Activated T-cell treated with anti-CD3 and anti-CD28 coated beads for 4 hours (primary cell): ENCODE measurements around the gene TXLNB.
A peak's percentile ranks its signal among the peaks of the same experiment; 100 is the strongest.
"Not testable (repeated sequence)": the region's sequence is repeated elsewhere in the genome, so short reads cannot be mapped to it uniquely, and the experiment has no call there.

ENCODE experiments used
- DNase-seq: peaks from one replicate; pipeline ENCODE4 v3.0.0-alpha.2; 2020

The TXLNB gene

DNA sequence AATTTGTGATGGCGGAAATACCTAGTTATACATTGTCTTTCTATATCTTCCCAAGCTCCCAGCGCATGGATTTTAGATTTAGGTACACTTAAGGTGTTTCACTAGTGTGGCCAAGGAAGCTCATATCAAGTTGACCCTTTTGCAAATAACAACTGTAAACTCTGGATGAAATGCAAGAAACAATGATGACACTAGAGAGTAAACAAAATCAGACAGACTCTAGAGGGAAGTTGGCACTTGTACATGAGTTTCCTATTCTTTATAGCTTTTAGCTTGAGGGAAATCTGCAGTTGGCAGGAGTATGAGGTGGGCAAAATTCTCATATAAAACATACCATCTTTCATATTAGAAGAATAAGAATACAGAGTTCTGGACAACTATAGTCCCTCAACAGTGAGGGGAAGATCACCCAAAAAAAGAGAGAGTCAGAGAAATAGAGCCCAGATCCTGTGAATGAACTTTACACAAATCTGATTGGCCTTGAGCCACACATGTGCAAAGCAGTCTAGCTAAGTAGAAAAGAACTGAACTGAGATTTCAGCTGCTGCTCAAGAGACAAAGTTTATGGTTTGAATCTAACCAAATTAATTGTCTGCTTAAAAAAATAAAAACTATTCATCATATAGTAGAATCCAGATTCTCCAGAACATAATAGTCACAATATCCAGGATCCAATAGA is 26.1 kb downstream of the TXLNB start:
- DNase-seq = no peak

DNA sequence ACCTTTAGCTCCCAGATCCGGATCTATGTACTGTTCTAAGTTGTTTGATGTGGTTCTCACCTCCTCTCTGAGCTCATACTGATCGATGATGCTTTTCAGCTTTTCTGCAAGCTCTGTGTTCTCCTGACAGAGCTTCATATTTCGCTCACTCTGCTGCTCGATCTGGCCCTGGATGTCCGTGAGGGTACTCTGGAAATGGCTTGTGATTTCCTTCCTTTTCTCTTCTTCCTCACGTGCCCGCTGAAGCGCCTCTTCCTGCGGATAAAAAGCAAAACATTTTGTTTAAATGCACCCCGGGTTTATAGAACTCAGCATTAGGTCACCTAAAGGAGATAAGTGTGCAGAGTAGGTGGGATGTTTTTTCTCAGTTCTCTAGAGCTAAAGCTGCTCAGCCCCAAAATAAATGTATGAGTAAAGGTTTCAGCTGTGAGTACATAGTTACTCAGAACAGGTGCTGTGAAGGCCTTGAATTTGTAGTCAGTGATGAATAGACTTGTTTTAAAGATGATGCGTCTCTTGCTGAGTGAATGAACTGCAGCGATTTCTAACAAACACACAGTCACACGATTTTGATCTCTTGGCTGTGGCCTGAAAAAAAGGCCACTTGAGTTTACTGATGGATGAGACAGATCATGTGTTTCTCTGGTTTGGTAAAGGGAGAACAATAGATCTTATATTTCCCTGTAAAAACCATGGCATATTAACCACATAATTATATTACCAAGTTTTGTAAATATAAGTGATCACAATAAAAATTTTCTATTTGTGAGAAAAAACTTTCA is 29.1 kb downstream of the TXLNB start:
- no peak for DNase-seq

DNA sequence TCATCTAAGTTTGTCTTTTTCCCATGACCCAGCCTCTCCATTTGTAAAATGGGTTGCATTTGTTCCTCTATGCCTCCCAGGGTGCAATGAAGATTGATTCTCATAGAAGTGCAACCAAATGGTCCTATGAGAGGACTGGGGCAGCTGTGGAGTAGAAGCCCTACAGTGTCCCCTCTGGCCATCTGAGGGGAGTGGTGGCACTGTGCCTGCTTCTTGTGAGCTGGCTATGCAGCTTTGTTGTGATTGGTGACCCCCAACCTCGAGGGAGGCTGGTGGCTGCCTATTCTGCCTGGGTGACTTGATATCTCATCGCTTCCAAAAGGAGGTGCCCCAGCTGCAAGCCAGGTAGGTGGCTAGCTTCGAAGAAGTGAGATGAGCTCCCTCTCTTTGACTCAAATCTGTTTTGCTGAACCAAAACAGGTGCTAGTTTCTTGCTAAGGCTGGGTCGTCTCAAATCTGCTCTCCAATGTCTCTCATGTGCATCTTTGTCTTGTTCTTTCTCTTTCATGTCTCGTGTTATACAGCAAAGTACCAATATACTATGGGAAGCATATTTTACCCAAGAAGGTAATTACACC is 33.9 kb downstream of the TXLNB start:
- no peak for DNase-seq

DNA sequence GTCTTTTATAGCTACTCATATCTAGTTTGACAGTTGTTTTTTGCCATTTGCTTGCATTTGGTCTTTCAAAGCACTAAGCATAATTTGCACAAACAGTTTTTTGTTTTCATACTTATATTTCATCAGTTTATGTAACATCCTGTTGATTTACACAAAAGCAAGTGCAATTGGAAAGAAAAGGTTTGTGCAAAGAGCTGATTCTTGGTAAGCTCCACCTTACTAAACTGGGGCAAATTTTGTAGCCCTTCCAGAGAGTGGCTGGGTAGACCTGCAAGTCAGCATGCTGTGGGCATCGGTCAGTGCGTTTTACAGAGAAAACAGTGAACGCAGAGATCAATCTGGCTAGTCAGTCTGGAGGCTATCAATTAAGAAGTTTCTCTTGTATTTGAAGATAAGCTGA is 34.5 kb downstream of the TXLNB start:
- DNase-seq = no peak

DNA sequence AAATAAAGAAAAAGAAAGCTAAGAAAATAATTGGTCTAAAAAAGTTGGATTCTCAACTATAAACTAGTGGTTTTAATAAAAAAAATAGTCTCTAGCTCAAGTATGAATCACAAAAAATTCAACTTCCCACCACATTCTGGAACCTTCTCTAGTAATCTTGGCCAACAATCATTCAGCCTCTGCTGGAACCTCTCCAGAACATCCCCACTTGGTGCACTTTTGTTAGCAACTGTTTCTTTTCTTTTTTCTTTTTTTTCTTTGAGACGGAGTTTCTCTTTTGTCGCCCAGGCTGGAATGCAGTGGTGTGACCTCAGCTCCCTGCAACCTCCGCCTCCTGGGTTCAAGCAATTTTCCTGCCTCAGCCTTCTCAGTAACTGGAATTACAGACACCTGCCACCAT is 35.7 kb downstream of the TXLNB start:
- no peak for DNase-seq

DNA sequence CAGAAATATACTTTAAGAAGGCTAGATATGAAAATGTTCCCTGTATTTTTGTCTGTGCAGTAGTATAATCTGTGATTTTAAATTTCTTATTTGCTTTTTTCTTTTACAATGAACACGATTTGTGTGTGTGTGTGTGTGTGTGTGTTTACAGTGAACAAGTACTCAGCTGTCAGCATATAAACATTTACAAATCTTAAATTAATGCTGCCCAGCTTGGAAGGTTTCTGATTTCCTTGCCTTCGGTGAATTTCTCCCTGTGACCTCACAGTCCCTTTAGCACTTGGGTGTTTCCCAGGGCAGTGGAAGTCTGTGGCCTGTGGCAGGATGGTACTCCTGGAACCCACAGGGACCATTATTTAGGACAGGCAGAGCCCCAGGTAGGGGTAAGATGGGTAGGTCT is 37.6 kb downstream of the TXLNB start:
- no peak for DNase-seq

DNA sequence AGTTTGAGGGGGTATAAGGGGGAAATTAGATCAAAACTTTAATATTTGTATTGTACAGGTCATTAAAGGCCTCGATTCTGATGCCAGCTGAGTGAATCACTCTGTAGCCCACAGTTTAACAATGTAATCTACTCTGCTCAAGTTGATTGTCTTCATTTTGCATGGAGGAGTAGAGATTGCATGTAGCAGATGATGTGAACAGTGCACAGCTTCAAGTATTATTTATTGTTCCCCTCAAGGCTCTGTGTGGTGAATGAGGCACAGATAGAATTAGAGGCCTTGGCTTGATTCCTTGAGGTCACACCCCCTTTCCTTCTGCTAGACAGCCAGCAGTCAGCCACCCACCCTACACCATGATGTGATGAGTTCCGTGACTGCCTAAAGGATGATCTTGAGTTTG is 38.1 kb downstream of the TXLNB start:
- no peak for DNase-seq

DNA sequence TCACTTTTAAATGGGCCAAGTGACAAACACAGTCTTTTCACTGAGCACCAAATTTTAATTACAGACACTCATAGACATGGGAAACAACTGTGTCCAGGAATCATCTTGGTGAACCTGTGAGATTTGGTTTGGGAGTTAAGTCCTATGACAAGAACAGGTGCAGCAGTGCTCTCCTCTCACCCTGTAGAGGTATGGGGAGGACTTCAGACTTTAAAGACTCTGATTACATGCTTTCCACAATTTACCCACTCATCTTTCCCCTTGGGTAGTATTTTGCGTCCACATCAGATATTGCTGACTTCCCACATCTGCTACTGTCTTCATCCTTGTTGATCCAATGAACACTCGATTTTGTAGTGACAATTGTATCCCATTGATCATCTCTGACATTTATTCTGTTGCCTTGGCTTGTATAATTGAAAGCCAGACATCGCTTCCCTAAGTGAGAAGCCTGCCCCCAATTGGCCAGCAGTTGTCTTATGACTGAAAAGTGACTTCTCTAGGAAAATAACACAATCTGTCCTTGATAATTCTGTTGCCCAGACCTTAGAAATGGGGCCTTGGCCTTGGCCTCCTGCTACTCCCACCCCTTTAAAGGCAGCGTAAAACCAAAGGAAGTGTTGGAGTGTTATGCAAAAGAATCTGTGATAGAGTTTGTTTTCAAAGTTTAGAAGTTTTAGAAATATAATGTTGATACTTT is 40.0 kb downstream of the TXLNB start:
- no peak for DNase-seq

DNA sequence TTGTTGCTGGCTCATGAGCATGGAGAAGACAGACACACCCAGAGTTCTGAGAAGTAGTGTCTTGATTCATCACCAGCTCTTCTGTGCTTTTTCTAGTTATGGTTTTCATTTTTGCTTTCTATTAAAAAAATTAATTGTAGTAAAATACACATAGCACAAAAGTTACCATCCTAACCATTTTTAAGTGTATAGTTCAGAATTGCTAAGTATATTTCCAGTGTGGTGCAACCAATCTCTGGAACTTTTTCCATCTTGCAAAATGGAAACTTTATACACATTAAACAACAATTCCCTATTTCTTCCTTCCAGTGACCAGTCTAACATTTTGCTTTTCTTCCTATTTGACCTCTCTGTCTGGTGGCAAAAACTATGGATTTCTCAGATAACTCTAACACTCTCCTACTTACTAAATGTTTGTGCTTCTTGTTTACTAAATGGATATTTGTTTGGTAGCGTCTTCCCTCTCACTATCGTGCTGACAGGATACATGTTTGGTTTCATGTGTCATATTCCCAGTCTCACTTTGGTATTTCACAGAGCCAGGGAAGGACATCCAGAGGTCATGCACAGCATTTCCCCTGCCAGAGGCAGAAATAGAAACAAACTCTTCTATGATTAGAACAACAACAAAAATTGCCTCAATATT is 40.6 kb downstream of the TXLNB start:
- no peak for DNase-seq

DNA sequence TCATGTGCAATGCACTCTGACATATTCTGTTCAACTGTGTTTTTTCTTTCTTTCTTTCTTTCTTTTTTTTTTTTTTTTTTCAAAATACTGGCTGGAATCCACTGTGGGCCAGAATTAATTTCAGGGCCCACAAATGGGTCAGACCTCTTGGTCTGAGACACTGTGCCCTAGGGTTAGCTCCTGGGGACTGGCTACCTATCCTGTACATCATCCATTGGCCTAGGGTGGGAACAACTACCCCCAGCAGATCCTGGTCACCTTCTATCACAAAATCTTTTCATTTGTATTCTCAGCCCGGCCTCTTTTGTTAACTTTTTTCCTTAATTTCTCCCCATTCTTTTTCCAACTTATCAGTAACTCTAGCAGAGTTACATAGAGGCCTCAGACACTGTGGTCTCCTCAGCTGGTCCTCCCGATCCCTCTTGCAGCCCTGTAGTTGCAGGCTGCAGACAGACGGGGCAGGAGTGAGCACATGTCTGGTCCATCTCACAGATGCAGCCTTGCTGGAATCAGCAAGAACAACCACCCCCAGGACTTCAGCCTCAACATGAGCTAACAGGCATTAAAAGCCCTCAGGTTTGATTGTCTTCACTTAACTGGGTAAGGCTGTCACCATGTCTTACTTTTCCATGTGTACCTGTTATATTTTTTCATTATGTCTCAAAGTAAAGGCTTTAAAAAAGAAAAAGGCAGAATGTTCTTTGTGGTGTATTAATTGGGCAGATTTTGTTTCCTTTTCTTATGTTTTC is 41.3 kb downstream of the TXLNB start:
- peak; percentile 38 for DNase-seq

DNA sequence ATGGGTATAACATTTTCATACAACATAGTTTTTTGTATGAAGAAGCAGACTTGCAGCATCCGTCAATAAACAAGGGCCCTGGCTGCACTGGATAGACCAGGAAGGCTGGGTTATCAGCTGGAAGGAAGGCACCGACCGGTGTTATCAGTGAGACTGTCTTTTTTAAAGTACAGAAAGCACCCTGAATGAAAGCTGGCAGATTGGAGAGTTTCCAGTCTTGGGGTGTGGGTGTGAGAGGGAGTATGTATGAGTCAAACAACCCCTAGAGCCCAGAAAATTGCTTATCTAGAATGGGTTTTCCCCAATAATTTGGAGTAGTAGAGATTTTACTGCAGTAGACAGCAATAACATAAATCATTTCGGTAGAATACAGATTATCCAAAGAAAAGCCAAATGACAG is 42.4 kb downstream of the TXLNB start:
- peak; percentile 26 for DNase-seq

DNA sequence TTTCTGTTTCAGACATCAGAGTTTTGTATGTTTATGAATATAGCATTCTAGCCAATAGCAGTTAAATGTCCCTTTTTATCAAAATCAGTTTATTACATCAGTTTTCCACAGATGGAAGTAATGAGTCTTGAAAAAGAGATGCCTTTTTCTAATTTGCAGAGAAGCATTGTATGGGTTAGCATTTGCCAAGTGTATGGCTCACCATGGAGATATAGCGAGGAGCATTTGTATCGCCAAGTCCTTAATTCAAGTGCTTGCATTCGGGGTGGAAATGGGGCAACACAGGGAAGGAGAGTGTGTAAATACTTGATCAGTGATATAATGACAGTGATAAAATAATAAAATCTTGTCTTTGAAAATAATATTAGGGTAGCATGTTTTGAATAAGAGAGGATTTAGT is 42.9 kb downstream of the TXLNB start:
- DNase-seq = no peak

DNA sequence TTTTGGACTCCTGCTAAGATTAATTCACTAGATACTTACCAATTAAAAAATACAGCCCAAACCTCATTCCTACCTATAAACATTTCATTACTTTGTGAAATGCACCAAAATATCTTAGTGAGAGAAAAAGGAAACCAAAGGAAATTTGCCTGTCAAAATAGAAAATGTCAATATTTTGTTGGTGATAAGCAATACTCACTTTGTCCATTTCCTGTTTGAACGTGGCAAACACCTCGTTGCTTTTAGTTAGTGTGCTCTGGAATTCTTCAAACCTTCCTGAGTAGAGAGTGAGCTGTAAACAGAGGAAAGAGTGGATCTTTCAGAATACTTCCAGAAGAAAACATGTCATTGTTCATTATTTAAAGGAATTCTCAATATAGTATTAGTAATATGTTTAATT is 44.2 kb downstream of the TXLNB start:
- DNase-seq = no peak

DNA sequence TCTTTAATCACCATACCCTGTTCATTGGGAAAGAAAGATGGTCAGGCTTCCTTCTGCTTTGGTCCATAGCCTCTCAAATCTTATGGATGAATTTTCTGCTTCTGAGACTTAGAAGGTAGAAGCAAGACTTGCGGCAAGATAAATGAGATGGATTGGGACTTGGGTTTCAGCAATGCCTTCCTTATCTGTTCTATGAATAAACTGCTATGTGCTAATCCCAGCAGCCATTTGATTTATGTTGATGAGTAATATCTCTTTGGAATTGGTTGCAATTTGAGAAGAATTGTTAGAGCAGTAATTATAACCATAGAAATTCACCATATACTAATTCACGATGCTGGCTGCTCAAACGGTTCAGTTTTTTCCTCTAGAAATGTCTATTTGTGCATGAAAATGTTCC is 48.3 kb downstream of the TXLNB start:
- DNase-seq = no peak

DNA sequence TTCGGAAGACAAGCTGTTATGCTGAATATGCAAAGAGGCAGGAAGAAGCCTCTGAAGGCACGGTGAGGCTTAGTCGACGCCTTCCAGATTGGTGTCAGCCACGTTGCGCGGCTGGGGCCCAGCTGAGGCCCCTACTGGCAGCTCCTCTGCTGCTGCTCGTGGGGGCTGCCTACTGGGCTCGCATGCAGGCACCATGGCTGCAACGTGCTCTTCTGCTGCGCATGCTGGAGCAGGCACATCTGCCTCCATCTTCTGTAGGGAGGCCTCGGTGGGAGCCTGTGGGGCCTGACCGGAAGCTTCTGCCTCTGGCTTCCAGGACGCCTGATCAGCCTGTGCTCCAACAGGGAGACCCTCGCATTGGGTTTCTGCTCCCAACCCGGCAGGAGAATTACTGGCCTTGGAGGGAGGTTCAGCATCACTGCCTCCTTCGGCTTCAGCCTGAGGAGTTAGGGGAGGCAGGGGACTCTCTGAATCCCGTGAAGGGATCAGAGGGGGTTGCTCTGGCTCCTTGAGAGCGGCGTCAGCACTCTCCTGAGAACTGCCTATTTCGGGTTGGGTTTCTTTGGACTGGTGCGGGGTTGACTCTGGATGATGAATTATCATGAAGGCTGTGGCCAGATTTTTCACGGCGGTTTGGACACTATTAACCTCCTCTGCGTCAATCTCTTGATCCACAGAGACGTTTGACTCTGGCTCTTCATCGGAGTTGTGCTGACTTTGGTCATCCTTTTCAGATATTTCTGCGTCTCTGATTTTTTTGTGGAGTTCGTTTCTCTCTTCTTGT is 49.1 kb downstream of the TXLNB start:
- no peak for DNase-seq

DNA sequence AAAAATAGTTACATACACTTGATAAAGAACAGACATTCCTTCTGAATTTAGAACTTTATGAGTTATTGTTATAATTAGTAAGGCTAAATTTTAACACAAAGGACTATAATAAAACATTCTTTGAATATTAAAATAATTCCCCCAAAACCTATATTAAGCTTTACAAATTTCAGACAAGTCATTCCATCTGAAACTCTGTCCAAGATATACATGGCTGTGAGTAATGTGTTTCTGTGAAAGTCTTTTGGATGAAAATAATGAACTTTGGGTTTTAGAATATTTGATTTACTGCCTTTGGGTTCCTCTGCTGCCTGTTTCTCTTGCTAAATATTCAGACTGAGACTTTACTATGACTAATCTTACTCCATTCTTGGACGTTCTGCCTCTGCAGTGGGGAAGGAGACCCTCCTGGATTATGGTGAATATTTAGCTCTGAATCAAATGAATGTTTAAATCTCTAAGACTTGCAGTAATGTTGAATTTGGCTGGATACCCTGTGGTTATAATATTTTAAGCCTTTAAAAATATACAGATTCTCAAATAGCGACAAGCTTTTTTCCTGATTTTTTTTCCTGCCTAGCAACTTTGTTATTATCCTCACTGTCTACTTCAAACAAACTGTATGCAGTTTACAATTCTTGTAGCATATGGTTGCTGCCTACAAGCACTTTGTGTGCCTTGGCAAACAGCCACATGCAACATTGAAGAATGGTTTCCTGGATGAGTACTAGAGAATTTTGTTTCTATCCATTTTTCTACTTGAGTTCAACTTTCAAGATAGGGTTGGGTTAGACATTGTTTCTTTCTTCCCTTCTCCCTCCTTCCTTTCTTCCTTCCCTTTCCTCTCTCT is 51.4 kb downstream of the TXLNB start:
- DNase-seq = no peak

DNA sequence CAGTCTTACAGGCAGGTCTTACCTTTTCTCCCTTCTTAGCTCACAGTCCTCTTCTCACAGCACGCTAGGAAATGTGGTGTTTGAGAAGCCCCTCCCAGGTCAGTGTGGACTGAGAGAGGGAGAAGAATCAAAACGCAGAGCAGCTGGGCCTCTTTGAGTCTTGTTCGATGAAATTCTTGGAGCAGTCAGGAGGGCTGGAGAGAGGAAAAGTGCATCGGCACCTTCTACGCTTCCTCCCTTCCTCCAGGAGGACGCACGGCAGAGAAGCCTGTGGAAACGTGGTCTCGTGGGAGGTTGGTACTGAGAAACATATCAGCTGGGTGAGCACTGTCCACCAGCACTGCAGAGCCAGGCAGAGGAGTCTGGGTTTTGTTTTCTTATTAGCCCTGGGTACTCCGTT is 52.7 kb downstream of the TXLNB start:
- DNase-seq = no peak

DNA sequence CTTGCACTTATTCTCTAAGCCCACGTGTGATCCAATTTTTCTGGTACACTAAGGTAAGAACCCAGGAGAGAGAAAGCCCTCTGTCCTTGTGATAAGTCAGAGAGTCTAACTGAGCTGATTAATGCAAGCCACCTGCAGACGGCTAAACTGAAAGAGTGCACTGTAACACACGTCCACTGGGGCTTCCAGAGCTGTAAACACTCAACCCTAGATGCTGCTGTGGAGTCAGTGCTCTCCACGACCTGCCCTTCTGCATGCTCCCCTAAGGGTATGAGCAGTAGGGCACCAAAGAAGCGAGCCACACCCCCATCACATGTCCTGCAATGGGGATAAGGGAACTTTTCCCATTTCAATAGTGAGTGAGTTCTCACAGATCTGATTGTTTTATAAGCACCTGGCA is 55.7 kb downstream of the TXLNB start:
- no peak for DNase-seq

DNA sequence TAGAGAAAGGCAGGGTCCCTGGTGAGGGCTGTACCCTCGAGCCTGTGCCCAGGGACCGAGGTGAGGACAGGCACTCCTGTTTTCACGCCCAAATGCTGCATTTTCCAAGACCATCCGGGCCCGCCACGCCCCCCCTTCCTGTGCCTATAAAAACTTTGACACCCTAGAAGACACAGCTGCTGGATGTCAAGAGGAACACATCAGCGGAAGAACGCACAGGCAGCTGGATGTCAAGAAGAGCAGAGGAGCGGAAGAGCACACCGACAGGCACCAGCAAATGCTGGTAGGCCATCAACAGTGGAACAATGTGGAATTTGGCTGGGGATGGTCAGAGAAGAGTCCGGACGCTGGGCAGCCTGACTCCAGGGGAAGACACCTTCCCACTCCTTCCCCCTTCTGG is 56.1 kb downstream of the TXLNB start:
- DNase-seq = no peak

DNA sequence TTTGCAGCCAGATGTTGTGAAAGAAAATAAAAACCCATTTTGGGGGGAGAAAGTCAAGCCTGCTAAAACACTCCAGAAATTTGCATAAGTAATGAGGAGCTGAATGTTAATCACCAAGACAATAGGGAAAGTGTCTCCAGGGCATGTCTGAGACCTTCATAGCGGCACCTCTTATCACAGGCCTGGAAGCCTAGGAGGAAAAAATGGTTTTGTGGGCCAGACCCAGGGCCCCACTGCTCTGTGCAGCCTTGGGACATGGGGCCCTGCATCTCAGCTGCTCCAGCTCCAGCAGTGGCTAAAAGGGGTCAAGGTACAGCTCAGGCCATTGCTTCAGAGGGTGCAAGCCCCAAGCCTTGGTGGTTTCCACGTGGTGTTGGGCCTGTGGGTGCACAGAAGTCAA is 57.6 kb downstream of the TXLNB start:
- DNase-seq = not testable (repeated sequence)

DNA sequence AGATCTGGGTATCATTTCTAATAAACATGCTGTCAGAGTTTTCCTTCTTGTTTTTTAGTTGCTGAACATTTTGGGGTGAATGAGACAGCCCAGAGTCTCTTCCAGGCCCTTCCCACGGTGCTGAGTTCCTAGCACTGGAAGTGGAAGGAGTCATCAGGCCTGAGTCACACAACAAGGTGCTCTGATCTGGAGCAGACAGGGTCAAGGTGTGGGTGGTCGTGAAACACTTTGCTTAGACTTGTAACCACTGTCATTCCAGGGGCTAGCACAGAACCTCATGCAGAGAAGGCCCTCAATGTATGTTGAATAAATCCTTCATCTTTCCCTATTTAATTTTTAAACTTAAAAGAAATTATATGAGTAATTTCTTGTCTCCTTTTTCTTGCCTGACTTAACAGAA is 60.6 kb downstream of the TXLNB start:
- no peak for DNase-seq
